Measurements from ENCODE around the gene GTSE1. TPM values are rescaled to one million over a fixed set of nuclear protein-coding genes. Genes with fewer than 3 reads are reported as not detected.

Gene GTSE1
- total and polyA plus RNA-seq, 2 of the 13 experiments (the other 11 are each of a cell fraction or from before 2014, with no cell fraction given): 10.7 to 13.5 TPM

DNA sequence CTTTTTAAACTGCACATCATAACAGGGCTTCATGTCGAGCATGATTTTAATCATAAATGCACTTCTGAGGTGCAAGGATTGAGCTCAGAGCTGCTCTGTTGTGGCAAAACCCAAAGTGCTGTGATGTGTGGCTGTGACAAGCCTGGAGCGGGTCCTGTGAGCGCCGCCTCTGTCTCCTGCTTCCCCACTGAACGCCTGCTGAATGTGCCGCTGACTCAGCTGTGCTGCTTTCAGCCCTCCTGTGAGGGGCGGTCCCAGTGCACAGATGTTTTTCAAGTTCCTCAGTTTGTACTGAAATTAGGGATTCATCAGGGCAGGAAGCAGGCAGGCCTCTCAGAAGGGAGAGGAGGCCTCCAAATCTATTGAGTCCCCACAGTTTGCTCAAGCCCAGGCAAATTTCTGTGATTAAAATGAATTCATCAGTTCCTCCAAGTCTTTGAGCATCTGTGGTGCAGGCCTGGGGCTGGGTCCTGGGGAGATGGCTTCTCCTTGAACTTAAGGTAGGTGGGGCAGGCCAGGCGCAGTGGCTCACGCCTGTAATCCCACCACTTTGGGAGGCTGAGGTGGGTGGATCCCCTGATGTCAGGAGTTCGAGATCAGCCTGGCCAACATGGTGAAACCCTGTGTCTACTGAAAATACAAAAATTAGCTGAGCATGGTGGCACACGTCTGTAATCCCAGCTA, 3.0 kb upstream of the GTSE1 start:
- ChIA-PET POLR2A (interaction anchor here (1.4 kb wide), 1 partner anchor 26 kb away, joined by 5 read pairs; the partner anchor contains the start of gene TTC38), CTCF (ENCODE audit: low intra/inter-chr PET ratio, low total read pairs) (no interaction called here)
- ATAC-seq (no peak), DNase-seq (ENCODE audit: low spot score) (no peak), FAIRE-seq (no peak)
- peaks cover 26% of the 10 kb centered on the region for H3K4me1 ChIP-seq (ENCODE audit: insufficient read depth, low read length)
- peaks cover 21 to 41% of the 10 kb centered on the region in 2 experiments for H3K36me3 ChIP-seq (replicated peaks in 1 of 2; ENCODE audit: control insufficient read depth in 1 of 2, insufficient read depth in 2 of 2, low read length in 2 of 2)
- no peak overlapping the region for H3K4me3 ChIP-seq (replicated peaks in 1 of 3; ENCODE audit: insufficient read depth in 1 of 3, low read depth in 2 of 3, low read length in 3 of 3)
- intact Hi-C loops (cut with micrococcal nuclease; ENCODE audit: unreplicated experiment) (no loop called here), in situ Hi-C loops (cut with HindIII; ENCODE audit: extremely low pct_ligation_motif_present, low pct_unique_long_range_greater_than_20kb) (no loop called here)
- no peak overlapping the region for H3K9ac ChIP-seq (ENCODE audit: insufficient read depth, low read depth, low read length)
- no peaks in the 10 kb centered on the region for H3K9me3 ChIP-seq (ENCODE audit: low read length)
- H3K27ac ChIP-seq (ENCODE audit: extremely low read length, insufficient read depth, low read length): no peak overlapping the region
- peaks cover 13% of the 10 kb centered on the region for H3K79me2 ChIP-seq (ENCODE audit: insufficient read depth, low read length)
- TF ChIP-seq PPARG (CRISPR knock-in tag; conservative IDR thresholded peaks at IDR 0.05) (no peak), AGO2 (optimal IDR thresholded peaks at IDR 0.05; ENCODE audit: low read depth, low read length) (peak; percentile 65), MAFK (conservative IDR thresholded peaks at IDR 0.05 in 1 of 2, IDR thresholded peaks at IDR 0.05 in 1 of 2; ENCODE audit: low read length in 2 of 2) (0 out of 4 replicates have a peak, but pooled peaks of 1 of the 2 experiments have one; percentile 8)
- no TSS peak for BruUV-seq (replicated peaks)
- no peaks in the 10 kb centered on the region for H4K20me1 ChIP-seq (ENCODE audit: insufficient read depth, low read length)
- H2AFZ ChIP-seq (ENCODE audit: low read length): no peak overlapping the region
- no peaks in the 10 kb centered on the region; a peak in 1 of 5 replicates for H3K27me3 ChIP-seq (ENCODE audit: control insufficient read depth in 1 of 2, insufficient read depth in 2 of 2, low read length in 2 of 2)
- 96% methylated on average over 10 of the region's 11 CpGs for WGBS (ENCODE audit: low lambda C conversion rate)
- no peak overlapping the region for H3K4me2 ChIP-seq (ENCODE audit: low read depth, low read length)

DNA sequence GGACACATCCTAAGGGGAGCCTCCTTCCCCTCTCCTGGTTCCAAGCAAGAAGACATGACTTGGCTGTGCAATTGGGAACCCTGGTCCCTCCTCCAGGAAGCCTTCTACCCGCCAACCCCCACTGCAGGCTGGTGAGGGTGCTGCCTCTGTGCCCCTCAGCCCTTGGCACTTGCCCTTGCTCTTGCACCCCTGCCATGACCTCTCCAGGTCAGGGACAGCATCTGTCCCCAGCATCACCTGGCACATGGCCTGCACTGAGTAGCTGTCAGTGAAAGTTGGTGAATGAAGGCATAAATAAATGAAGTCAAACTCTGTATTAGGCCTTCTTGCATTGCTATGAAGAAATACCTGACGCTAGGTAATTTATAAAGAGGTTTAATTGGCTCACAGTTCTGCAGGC, 1.9 kb upstream of the GTSE1 start:
- CTCF ChIA-PET (ENCODE audit: low intra/inter-chr PET ratio, low total read pairs): no interaction called here
- Histone ChIP-seq H3K27ac (ENCODE audit: extremely low read length, insufficient read depth, low read length) (no peak overlapping the region), H3K36me3 (replicated peaks in 1 of 2; ENCODE audit: control insufficient read depth in 1 of 2, insufficient read depth in 2 of 2, low read length in 2 of 2) (peaks cover 13 to 39% of the 10 kb centered on the region in 2 experiments), H3K4me3 (replicated peaks in 1 of 3; ENCODE audit: insufficient read depth in 1 of 3, low read depth in 2 of 3, low read length in 3 of 3) (no peak overlapping the region), H3K9ac (ENCODE audit: insufficient read depth, low read depth, low read length) (no peak overlapping the region), H4K20me1 (ENCODE audit: insufficient read depth, low read length) (no peaks in the 10 kb centered on the region), H3K27me3 (ENCODE audit: control insufficient read depth in 1 of 2, insufficient read depth in 2 of 2, low read length in 2 of 2) (no peaks in the 10 kb centered on the region; a peak in 1 of 5 replicates), H3K79me2 (ENCODE audit: insufficient read depth, low read length) (peaks cover 17% of the 10 kb centered on the region), H2AFZ (ENCODE audit: low read length) (no peak overlapping the region), H3K9me3 (ENCODE audit: low read length) (no peaks in the 10 kb centered on the region), H3K4me2 (ENCODE audit: low read depth, low read length) (no peak overlapping the region), H3K4me1 (ENCODE audit: insufficient read depth, low read length) (peaks cover 27% of the 10 kb centered on the region)
- in situ Hi-C loops (cut with HindIII; ENCODE audit: extremely low pct_ligation_motif_present, low pct_unique_long_range_greater_than_20kb) (no loop called here), intact Hi-C loops (cut with micrococcal nuclease; ENCODE audit: unreplicated experiment) (no loop called here)
- DNase-seq (ENCODE audit: low spot score) (no peak), ATAC-seq (no peak), FAIRE-seq (no peak)
- WGBS (ENCODE audit: low lambda C conversion rate): 100% methylated on average over 1 of the region's 2 CpGs
- POLR2A ChIA-PET: interaction anchor here (1.0 to 2.4 kb wide), 4 partner anchors 26 to 162 kb away, joined by 3 to 33 read pairs (median 8); partner anchors contain the start of genes CDPF1 and TTC38
- BruUV-seq (replicated peaks): no TSS peak
- TF ChIP-seq SATB2 (CRISPR knock-in tag; IDR thresholded peaks at IDR 0.05) (no peak), ZNF569 (CRISPR knock-in tag; IDR thresholded peaks at IDR 0.05; ENCODE audit: borderline replicate concordance) (no peak), ZNF136 (CRISPR knock-in tag; IDR thresholded peaks at IDR 0.05; ENCODE audit: low read depth) (no peak), POLR2A (IDR thresholded peaks at IDR 0.05; ENCODE audit: insufficient read depth in 1 of 2, low read depth in 2 of 2, low read length in 2 of 2) (0 out of 4 replicates have a peak, but pooled peaks of 1 of the 2 experiments have one; percentile 35), RBM22 (optimal IDR thresholded peaks at IDR 0.05; ENCODE audit: low read length) (peak; percentile 87), ZNF251 (CRISPR knock-in tag; IDR thresholded peaks at IDR 0.05) (no peak), POLR2AphosphoS2 (IDR thresholded peaks at IDR 0.05; ENCODE audit: low read depth, low read length) (0 out of 2 replicates have a peak, but pooled peaks have one; percentile 50), NR1H2 (CRISPR knock-in tag; IDR thresholded peaks at IDR 0.05; ENCODE audit: borderline replicate concordance, low read depth) (no peak)
- TF ChIP-seq, protein P1, sequence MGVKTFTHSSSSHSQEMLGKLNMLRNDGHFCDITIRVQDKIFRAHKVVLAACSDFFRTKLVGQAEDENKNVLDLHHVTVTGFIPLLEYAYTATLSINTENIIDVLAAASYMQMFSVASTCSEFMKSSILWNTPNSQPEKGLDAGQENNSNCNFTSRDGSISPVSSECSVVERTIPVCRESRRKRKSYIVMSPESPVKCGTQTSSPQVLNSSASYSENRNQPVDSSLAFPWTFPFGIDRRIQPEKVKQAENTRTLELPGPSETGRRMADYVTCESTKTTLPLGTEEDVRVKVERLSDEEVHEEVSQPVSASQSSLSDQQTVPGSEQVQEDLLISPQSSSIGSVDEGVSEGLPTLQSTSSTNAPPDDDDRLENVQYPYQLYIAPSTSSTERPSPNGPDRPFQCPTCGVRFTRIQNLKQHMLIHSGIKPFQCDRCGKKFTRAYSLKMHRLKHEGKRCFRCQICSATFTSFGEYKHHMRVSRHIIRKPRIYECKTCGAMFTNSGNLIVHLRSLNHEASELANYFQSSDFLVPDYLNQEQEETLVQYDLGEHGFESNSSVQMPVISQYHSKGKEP (CRISPR knock-in tag; IDR thresholded peaks at IDR 0.05): no peak
- TF ChIP-seq, protein P2, sequence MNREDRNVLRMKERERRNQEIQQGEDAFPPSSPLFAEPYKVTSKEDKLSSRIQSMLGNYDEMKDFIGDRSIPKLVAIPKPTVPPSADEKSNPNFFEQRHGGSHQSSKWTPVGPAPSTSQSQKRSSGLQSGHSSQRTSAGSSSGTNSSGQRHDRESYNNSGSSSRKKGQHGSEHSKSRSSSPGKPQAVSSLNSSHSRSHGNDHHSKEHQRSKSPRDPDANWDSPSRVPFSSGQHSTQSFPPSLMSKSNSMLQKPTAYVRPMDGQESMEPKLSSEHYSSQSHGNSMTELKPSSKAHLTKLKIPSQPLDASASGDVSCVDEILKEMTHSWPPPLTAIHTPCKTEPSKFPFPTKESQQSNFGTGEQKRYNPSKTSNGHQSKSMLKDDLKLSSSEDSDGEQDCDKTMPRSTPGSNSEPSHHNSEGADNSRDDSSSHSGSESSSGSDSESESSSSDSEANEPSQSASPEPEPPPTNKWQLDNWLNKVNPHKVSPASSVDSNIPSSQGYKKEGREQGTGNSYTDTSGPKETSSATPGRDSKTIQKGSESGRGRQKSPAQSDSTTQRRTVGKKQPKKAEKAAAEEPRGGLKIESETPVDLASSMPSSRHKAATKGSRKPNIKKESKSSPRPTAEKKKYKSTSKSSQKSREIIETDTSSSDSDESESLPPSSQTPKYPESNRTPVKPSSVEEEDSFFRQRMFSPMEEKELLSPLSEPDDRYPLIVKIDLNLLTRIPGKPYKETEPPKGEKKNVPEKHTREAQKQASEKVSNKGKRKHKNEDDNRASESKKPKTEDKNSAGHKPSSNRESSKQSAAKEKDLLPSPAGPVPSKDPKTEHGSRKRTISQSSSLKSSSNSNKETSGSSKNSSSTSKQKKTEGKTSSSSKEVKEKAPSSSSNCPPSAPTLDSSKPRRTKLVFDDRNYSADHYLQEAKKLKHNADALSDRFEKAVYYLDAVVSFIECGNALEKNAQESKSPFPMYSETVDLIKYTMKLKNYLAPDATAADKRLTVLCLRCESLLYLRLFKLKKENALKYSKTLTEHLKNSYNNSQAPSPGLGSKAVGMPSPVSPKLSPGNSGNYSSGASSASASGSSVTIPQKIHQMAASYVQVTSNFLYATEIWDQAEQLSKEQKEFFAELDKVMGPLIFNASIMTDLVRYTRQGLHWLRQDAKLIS (CRISPR knock-in tag; IDR thresholded peaks at IDR 0.05): no peak

All from HepG2 (cell line).